Spleen (tissue), 11 donors: ENCODE data around the gene RAD52. TPM values are rescaled to one million over a fixed set of nuclear protein-coding genes. Genes with fewer than 3 reads are reported as not detected.

Experiments used
- DNase-seq: peaks from one replicate; pipeline ENCODE4 v3.0.0-alpha.2; 2020
- H3K27ac ChIP-seq, 8 donors: fragments of 200-600 bp; sonication (generic) in 7 of 8; 1 replicate in 4 of 8; 2 replicates in 4 of 8; pipeline versions ENCODE4 v1.5.0 to v1.8.0; 2016 to 2021; ENCODE audit warnings: inconsistent platforms in 4 of 8, mild to moderate bottlenecking in 4 of 8, moderate library complexity in 1 of 8
- H3K27me3 ChIP-seq, 7 donors: fragments of 200-600 bp; sonication (generic) in 6 of 7; replicated peaks in 1 of 7; 1 replicate in 4 of 7; 2 replicates in 3 of 7; pipeline versions ENCODE4 v1.5.0 to v1.8.0; 2016 to 2021; ENCODE audit warnings: inconsistent platforms in 3 of 7, mild to moderate bottlenecking in 1 of 7
- H3K36me3 ChIP-seq, 6 donors: fragments of 200-600 bp; sonication (generic) in 5 of 6; 1 replicate in 4 of 6; 2 replicates in 2 of 6; pipeline versions ENCODE4 v1.5.0 to v1.8.0; 2016 to 2021; ENCODE audit warnings: inconsistent platforms in 2 of 6
- H3K4me1 ChIP-seq, 6 donors: fragments of 200-600 bp; sonication (generic) in 5 of 6; 1 replicate in 3 of 6; 2 replicates in 3 of 6; pipeline versions ENCODE4 v1.5.0 to v1.8.0; 2016 to 2021; ENCODE audit warnings: inconsistent platforms in 3 of 6
- H3K4me3 ChIP-seq, 8 donors: fragments of 200-600 bp; sonication (generic) in 7 of 8; 1 replicate in 4 of 8; 2 replicates in 4 of 8; pipeline versions ENCODE4 v1.5.0 to v1.8.0; 2016 to 2021; ENCODE audit warnings: inconsistent platforms in 4 of 8, mild to moderate bottlenecking in 4 of 8, moderate library complexity in 2 of 8
- H3K9me3 ChIP-seq, 8 donors: fragments of 200-600 bp; sonication (generic) in 7 of 8; 1 replicate in 4 of 8; 2 replicates in 4 of 8; pipeline versions ENCODE4 v1.5.0 to v1.8.0; 2016 to 2021; ENCODE audit warnings: inconsistent platforms in 4 of 8
- POLR2A ChIP-seq, 3 donors: fragments of 450-650 bp; IDR thresholded peaks; one replicate each; pipeline ENCODE4 v1.5.1; 2017; ENCODE audit warnings: antibody characterized with exemption in 3 of 3, mild to moderate bottlenecking in 1 of 3
- POLR2AphosphoS5 ChIP-seq, 3 donors: sonication (generic); formaldehyde crosslinking; IDR thresholded peaks; one replicate each; pipeline ENCODE4 v1.5.1; 2017; ENCODE audit warnings: antibody characterized with exemption in 3 of 3
- WGBS, 5 donors: extraction: QIAGEN DNeasy Blood & Tissue Kit in 3 of 5; methylation state at CpG; one replicate each; pipeline versions ENCODE4 v1.1.5 to v1.1.7; 2013 to 2018; 5-methylcytosine and 5-hydroxymethylcytosine counted together
- intact Hi-C: fragments of 100-400 bp; cut with DNase I; formaldehyde crosslinking; loops from one replicate; pipeline ENCODE4 v1.15.0; 2023; ENCODE audit warnings: low total_unique reads
- polyA plus RNA-seq, 3 donors: library from polyadenylated mRNA; stranded (reverse); fragments of 200-250 nt; gene quantifications; one replicate each; pipeline ENCODE4 v1.2.1, GENCODE V29; 2013
- total RNA-seq, 7 donors: library from RNA; depleted of rRNA in 3 of 7; stranded (reverse); fragments of >200 nt in 3 of 7; fragmentation: NEBNext Ultra II Directional in 4 of 7; extraction: Animal tissue kit (Norgen Biotek cat#: 25700) in 4 of 7; gene quantifications; one replicate each; pipeline versions ENCODE4 v1.1.0 to v1.2.1, GENCODE V29; 2016 to 2021
- TF ChIP-seq, protein P1 (sequence below), 11 experiments: fragments of 200-600 bp in 7 of 11; fragments of 450-650 bp in 4 of 11; sonication (generic) in 4 of 11; IDR thresholded peaks in 8 of 11; conservative IDR thresholded peaks in 3 of 11; 1 replicate in 7 of 11; 2 replicates in 4 of 11; pipeline versions ENCODE4 v1.4.0 to v1.8.0; 2016 to 2021; ENCODE audit warnings: antibody characterized with exemption in 11 of 11, inconsistent platforms in 4 of 11, mild to moderate bottlenecking in 1 of 11
- donor health status: healthy with polysubstance abuse.
- donor health status: DM: no; HTN: no; CAD: no; lungs with moderate emphysema.
- donor health status: DM: no; HTN: no; CAD: no.
- donor health status: Bipolar disorder and iron deficiency.
- donor health status: healthy.
- donor health status: DM: no; HTN: no; CAD: no.
- donor health status: DM: yes; HTN: yes; CAD: no.

Gene RAD52
- total and polyA plus RNA-seq, 10 donors = 4.6 to 19.5 (median 13.2) TPM

DNA sequence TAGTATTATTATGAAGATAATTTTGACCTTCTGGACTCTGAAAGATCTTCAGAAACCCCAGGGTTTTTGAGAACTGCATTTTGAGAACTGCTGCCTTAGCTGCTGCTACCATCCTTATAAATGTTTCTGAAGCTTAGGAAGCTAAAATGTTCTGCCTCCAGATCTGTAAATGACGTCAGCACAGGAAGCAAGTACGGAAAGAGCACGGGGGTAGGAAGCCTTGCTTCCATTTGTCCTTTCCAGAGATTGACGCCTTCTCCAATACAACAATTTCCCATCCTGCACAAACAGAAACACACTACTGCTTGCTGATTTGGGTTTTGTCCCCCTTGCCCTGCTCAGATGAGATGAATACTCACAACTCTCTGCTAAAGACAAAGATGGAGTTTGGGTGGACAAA is 17.9 kb downstream of the RAD52 start:
- Histone ChIP-seq H3K4me1 (no peaks in the 10 kb centered on the region), H3K27ac (no peak overlapping the region), H3K4me3 (no peak overlapping the region), H3K9me3 (no peaks in the 10 kb centered on the region), H3K36me3 (peaks cover 2 to 75% (median 48%) of the 10 kb centered on the region in 6 donors), H3K27me3 (no peaks in the 10 kb centered on the region)
- intact Hi-C loops = no loop called here
- TF ChIP-seq, protein P1, sequence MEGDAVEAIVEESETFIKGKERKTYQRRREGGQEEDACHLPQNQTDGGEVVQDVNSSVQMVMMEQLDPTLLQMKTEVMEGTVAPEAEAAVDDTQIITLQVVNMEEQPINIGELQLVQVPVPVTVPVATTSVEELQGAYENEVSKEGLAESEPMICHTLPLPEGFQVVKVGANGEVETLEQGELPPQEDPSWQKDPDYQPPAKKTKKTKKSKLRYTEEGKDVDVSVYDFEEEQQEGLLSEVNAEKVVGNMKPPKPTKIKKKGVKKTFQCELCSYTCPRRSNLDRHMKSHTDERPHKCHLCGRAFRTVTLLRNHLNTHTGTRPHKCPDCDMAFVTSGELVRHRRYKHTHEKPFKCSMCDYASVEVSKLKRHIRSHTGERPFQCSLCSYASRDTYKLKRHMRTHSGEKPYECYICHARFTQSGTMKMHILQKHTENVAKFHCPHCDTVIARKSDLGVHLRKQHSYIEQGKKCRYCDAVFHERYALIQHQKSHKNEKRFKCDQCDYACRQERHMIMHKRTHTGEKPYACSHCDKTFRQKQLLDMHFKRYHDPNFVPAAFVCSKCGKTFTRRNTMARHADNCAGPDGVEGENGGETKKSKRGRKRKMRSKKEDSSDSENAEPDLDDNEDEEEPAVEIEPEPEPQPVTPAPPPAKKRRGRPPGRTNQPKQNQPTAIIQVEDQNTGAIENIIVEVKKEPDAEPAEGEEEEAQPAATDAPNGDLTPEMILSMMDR (IDR thresholded peaks at IDR 0.05 in 8 of 11, conservative IDR thresholded peaks at IDR 0.05 in 3 of 11) = no peak
- TF ChIP-seq POLR2AphosphoS5 (IDR thresholded peaks at IDR 0.05) (no peak), POLR2A (IDR thresholded peaks at IDR 0.05) (no peak)
- 72 to 89% (median 82%) methylated on average over 4 of the region's 4 CpGs for WGBS, 5 donors
- no peak for DNase-seq

DNA sequence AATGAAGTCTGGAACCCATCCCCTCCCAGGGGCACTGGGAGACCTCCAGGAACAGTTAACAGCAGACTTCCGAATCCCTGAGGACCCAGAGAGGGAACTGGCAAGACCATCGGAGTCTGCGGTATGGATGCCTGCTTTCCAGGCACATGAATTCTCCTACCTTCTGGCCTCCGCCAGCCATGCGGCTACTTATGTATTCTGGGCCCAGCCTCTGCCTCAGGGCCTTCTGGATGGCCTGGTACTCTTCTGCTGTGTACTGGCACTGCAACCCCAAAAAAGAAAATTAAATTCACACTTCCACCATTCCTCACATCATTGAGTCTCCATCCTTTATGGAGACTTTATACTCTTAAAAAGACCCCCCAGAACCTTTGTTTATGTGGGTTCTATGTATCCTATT is 18.4 kb downstream of the RAD52 start:
- 92 to 99% (median 99%) methylated on average over 5 of the region's 5 CpGs for WGBS, 5 donors
- Histone ChIP-seq H3K27ac (no peak overlapping the region), H3K4me3 (no peak overlapping the region), H3K36me3 (peaks cover 2 to 75% (median 50%) of the 10 kb centered on the region in 6 donors), H3K9me3 (no peaks in the 10 kb centered on the region), H3K27me3 (no peaks in the 10 kb centered on the region), H3K4me1 (no peaks in the 10 kb centered on the region)
- intact Hi-C loops = no loop called here
- no peak for DNase-seq
- TF ChIP-seq, protein P1 (IDR thresholded peaks at IDR 0.05 in 8 of 11, conservative IDR thresholded peaks at IDR 0.05 in 3 of 11) = no peak
- TF ChIP-seq POLR2AphosphoS5 (IDR thresholded peaks at IDR 0.05) (no peak), POLR2A (IDR thresholded peaks at IDR 0.05) (no peak)

DNA sequence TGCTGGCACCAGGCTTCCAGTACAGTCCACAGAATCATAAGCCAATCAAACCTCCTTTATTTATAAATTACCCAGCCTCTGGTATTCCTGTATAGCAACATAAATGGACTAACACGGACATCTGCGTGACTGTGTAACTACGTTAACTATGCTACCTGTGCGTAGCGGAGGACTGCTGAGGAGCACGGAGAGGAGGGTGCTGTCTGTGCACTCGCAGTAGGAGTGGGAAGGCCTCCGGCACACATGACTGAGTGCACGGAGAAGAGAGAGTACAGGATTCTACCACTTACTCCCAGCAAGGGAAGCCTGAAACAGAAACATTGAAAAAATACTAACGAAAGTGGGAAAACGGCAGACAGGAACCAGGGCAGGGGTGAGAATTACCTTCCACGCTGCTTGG is 22.9 kb downstream of the RAD52 start:
- intact Hi-C loops = no loop called here
- no peaks in the 10 kb centered on the region for H3K4me1 ChIP-seq
- TF ChIP-seq POLR2A (IDR thresholded peaks at IDR 0.05) (no peak), POLR2AphosphoS5 (IDR thresholded peaks at IDR 0.05) (no peak)
- TF ChIP-seq, protein P1 (IDR thresholded peaks at IDR 0.05 in 8 of 11, conservative IDR thresholded peaks at IDR 0.05 in 3 of 11) = no peak
- H3K4me3 ChIP-seq = no peak overlapping the region
- no peaks in the 10 kb centered on the region for H3K9me3 ChIP-seq
- no peak for DNase-seq
- H3K27ac ChIP-seq = no peak overlapping the region
- H3K27me3 ChIP-seq = no peaks in the 10 kb centered on the region
- H3K36me3 ChIP-seq = peaks cover 2 to 100% (median 74%) of the 10 kb centered on the region in 6 donors
- 88 to 91% (median 89%) methylated on average over 11 to 12 of the region's 12 CpGs for WGBS, 5 donors

DNA sequence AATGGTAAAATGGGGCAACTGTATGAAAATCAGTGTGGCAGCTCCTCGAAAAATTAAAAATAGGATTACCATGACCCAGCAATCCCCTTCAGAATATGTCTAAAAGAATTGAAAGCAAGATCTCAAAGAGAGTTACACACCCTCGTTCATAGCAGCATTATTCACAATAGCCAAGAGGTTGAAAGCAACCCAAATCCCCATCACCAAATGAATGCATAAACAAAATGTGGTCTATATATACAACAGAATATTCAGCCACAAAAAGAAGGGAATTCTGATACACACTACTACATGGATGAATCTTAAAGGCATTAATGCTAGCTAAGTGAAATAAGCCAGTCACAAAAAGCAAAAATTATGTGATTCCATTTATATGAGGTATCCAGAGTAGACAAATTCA is 27.2 kb downstream of the RAD52 start:
- no peak overlapping the region for H3K4me3 ChIP-seq
- DNase-seq = no peak
- no peaks in the 10 kb centered on the region for H3K27me3 ChIP-seq
- peaks cover 0 to 100% (median 58%) of the 10 kb centered on the region in 6 donors for H3K36me3 ChIP-seq
- no peaks in the 10 kb centered on the region for H3K4me1 ChIP-seq
- TF ChIP-seq POLR2AphosphoS5 (IDR thresholded peaks at IDR 0.05) (no peak), POLR2A (IDR thresholded peaks at IDR 0.05) (no peak)
- TF ChIP-seq, protein P1 (IDR thresholded peaks at IDR 0.05 in 8 of 11, conservative IDR thresholded peaks at IDR 0.05 in 3 of 11) = no peak
- no peak overlapping the region for H3K27ac ChIP-seq
- H3K9me3 ChIP-seq = no peaks in the 10 kb centered on the region
- 88 to 93% (median 89%) methylated on average over 2 of the region's 2 CpGs for WGBS, 5 donors
- intact Hi-C loops = no loop called here
